GM04503 (cell line): ENCODE results near the gene INKA1.
"Not testable (repeated sequence)": the region's sequence is repeated elsewhere in the genome, so short reads cannot be mapped to it uniquely, and the experiment has no call there.

Experiments
- DNase-seq: peaks from one replicate; pipeline ENCODE4 v3.0.0-alpha.2; 2012; ENCODE audit warnings: low read depth

INKA1 gene

GRCh38 chr3:49802719-49803464 is at the start of gene INKA1:
Gene INKA1, plus strand, starts transcription at chr3:49803261. Its CDS starts 132 bp downstream, at chr3:49803393.
- no peak for DNase-seq

- no peak for DNase-seq
Observed at GRCh38 chr3:49754536-49754935, 48.5 kb upstream of the INKA1 start.

DNA sequence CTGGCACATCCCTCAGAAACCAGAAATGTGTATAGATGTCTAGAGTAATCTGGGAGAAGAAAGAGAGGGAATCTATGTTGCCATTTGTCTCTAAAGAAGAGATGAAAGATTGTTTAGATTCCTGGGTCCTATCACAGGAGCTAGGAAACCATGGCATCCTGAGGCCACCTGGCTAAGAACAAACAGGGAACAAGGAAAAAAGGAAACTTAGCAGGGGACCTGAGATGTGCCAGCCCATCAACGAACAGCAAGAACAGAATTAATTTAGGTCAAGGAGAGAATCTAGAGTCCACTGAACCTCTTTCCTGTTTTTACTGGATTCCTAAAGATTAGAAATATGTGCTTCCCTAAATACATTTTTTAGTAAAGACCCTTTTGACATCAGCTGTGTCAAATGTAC is 47.0 kb upstream of the INKA1 start:
- DNase-seq: no peak

DNA sequence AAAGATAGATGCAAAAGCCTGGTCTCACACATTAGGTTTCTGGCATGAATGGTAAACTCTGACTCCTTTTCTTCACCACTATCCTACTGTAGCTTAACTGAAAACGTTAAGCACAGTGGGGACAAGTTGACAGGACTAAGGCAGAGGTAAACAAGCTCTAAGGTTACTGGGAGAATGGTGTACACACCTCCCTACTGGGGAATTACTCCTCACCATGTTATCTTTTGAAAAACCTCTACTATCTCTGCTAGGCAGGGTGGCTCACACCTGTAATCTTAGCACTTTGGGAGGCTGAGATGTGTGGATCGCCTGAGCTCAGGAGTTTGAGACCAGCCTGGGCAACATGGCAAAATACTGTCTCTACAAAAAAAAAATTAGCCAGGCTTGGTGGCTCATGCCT is 45.9 kb upstream of the INKA1 start:
- no peak for DNase-seq

DNA sequence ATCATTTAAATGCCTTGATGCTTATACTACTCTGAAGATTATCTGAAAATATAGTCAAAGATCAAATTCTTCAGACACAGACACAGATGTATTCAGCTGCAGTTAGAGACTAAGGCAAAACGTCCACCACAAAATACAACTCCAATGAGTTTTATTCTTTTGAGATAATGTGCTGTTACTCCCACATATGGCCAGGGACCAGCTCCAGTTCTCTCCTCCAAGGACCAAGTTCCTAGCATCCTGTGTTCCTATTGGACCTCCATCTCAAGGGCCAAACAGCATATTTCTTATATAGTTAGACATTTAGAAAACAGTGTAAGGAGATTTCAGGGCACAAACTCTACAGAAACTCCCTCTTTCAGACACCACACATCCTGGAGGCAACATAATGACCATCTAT is 43.8 kb upstream of the INKA1 start:
- DNase-seq: no peak

DNA sequence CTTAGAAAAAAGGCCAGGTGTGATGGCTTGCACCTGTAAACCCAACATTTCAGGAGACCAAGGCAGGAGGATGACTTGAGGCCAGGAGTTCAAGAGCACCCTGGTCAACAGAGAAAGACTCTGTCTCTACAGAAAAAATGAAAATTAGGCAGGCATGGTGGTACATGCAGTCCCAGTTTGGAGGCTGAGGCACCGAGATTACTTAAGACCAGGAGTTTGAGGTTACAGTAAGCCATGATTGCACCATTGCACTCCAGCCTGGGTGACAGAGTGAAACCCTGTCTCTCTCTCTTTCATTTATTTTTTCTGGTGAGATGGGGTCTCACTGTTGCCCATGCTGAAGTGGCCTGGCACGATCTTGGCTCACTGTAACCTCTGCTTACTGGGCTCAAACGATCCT is 41.4 kb upstream of the INKA1 start:
- DNase-seq: no peak

GRCh38 chr3:49763981-49764380 is 39.1 kb upstream of the INKA1 start:
- no peak for DNase-seq

DNA sequence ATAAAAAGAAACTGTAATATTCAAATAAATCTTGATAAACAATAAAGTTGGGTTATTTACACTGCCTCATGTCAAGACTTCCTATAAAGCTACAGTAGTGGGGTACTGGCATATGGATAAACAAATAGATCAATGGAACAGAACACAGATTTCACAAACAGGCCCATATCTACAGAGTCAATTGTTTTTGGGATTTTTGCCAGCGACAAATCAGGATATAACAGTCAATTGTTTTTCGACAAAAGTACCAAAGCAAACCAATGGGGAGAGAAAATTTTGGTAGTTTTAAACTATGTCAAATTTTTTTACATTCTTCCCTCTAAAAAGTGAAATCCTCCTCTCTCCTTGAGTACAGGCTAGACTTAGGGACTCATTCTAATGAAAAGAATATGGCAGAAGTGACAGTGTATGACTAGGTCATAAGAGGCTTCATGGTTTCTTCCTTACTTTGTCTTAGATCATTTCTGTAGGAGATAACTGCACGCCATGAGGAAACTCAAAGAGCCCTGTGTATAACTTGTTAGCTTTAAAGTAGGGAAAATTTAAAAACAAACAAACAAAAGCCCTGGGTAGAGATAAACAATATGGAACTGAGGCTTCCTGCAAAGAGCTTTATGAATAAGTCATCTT is 33.7 kb upstream of the INKA1 start:
- DNase-seq: no peak

GRCh38 chr3:49769926-49770325 is 33.1 kb upstream of the INKA1 start:
- no peak for DNase-seq

DNA sequence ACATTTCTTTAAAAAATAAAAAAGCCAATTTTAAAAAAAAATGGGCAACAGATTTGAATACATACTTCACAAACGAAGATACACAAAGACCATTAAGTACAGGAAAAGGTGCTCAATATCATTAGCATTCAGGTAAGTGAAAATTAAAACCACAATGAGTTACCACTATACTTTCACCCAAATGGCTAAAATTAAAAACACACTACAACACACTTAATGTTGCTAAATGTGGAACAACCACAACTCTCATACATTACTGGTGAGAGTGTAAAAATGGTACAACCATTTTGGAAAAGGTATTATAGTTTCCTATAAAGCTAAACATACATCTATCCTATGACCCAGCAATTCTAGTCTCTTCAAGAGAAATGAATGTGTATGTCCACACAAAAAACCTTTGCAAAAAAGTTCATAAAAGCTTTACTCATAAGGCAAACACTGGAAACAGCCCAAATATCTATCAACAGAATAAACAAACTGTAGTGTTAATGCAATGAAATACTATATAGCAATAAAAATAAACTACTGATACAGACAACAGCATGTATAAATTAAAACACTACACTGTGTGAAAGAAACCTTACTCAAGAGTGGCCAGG is 31.6 kb upstream of the INKA1 start:
- DNase-seq: no peak

DNA sequence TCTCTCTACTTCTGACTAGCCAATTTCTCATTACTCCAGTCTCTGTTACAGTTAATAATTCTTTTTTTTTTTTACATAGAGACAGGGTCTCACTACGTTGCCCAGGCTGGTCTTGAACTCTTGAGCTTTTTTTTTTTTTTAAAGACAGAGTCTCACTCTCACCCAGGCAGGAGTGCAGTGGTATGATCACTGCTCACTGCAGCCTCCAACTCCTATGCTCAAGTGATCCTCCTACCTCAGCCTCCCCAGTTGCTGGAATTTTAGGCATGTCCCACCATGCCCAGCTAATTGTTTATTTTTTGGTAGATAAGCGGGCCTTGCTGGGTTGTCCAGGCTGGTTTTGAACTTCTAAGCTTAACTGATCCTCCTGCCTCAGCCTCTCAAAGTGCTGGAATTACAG is 30.4 kb upstream of the INKA1 start:
- DNase-seq: no peak

GRCh38 chr3:49775538-49775937 is 27.5 kb upstream of the INKA1 start:
- no peak for DNase-seq

DNA sequence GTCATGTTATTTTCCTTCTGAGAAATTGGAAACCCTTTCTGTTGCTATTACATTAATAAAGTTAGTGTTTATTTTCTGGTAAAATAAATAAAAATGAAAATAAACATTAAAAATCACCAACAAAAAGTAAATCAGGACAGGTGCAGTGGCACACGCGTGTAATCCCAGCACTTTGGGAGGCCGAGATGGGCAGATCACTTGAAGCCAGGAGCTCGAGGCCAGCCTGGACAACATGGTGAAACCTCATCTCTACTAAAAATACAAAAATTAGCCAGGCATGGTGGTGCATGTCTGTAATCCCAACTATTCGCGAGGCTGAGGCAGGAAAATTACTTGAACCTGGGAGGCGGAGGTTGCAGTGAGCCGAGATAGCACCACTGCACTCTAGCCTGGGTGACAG is 27.0 kb upstream of the INKA1 start:
- not testable (repeated sequence) for DNase-seq

DNA sequence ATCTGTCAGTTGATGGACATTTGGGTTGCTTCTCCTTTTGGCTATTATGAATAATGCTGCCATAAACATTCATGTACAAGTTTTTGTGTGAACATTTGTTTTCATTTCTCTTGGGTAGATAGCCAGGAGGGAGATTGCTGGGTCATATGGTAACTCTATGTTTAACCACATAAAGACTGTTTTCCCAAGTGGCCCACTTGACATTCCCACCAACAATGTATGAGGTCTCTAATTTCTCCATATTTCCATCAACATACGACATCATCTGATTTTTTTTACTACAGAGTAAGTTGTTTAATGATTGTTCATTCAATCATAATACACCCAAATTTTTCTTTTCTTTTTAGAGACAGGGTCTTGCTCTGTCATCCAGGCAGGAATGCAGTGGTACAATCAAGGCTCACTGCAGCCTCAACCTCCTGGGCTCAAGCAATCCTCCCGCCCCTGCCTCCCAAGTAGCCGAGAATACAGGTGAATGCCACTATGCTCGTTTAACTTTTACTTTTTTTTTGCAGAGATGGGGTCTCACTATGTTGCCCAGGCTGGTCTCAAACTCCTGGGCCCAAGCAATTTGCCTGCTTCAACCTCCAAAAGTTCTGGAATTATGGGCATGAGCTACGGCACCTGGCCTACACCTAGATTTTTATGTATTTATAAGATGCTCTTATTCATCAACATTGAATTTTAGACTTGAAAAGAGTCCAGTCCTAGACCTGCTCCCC is 23.5 kb upstream of the INKA1 start:
- DNase-seq: no peak

DNA sequence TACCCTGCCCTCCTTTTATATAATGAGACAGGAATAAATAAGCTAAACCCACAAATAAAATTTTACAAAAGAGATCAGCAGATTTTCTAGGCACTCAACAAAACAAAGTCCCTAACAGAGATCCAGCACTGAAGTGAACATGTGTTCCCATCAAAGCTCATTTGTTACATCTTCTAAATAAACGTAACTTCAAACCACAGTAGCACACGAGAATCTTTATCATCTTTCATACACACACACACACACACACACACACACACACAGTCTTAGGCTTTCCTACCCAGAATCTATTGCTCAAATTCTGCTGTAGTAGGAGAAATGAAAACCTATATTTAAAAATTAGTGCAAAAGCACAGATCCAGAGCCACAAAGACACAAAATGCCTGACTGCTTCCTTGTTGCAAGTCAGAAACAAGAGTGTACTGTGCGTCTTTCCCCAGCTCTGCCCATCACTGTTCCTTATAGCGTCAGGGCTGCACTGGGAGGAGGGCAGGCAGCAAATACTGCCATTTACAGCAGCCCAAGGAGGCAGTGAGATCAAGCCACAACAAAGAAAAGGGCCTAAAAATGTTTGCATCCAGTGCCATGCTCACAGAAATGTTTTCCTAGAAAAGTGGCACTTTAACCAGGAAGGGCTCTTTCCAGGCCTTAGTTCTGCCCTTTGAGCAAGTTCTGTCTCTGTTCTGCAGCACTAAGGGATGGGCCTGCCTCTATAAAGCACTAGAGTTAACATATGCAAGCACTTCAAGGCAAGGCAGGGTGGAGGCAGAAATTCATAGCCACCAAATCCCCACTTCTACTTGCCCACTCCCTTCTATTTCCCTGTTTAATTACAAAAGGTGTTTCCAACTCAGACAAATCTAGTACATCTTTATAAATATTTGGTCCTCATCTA is 22.7 kb upstream of the INKA1 start:
- DNase-seq: no peak

GRCh38 chr3:49780975-49781365 is 22.1 kb upstream of the INKA1 start:
- not testable (repeated sequence) for DNase-seq

GRCh38 chr3:49781415-49782199 is 21.5 kb upstream of the INKA1 start:
- DNase-seq: no peak

DNA sequence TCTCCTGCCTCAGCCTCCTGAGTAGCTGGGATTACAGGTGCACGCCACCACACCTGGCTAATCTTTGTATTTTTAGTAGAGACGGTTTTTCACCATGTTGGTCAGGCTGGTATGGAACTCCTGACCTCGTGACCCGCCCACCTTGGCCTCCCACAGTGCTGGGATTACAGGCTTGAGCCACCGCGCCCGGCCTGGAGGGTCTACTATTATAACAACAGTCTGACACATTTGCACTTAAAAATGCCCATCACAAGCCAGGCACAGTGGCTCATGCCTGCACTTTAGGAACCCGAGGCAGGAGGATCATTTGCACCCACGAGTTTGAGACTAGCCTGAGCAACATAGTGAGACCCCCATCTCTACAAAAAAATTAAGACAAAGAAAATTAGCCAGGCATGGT is 20.8 kb upstream of the INKA1 start:
- DNase-seq: not testable (repeated sequence)

DNA sequence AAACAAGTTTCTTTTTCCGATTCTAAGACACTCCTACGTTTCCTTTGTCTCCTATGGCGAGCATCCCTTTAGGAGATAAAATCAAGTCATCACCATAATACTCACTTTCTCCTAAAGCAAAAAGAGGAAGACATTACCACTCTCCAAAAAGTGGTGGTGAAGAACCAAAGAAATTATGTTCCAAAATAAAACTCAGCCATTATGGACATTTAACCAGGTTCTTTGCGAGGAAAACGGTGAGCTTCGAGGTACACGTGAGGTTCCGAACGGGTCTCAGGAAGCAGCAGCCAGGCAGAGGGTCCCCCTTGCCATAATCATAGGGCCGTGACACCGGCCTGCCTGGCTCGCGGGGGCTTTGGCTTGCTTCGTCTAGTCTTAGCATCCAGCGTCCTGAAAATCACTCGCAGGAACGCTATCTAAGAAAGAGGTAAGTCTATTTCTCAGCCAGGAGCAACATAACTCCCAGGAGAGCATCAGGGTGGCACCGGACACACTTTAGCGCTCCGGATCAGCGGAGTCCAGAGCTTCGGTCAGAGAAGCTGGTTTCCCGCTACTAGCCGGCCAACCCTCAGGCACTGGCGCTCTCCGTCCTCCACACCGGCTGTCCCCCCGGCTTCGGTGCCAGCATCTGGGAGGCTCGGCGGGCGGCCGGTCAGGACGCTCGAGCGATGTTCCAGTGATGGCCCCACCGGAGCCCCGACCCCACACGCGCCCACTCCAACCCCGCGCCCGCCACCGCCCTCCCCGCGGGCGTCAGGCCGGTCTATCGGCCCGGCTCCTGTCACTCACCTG is 17.3 kb upstream of the INKA1 start:
- no peak for DNase-seq
